ENCODE data around the gene CCDC183. TPM values are rescaled to one million over a fixed set of nuclear protein-coding genes. Genes with fewer than 3 reads are reported as not detected.

Gene CCDC183
- total RNA-seq, 2 donors from 2014 or later: 2.4 to 20.0 TPM

- no peak for DNase-seq
- H3K9ac ChIP-seq (ENCODE audit: low read depth in 2 of 2, low read length in 2 of 2): no peak overlapping the region
- no peaks in the 10 kb centered on the region for H3K27me3 ChIP-seq
- H3K27ac ChIP-seq: no peak overlapping the region
- H3K4me1 ChIP-seq: no peaks in the 10 kb centered on the region
- no peak for TF ChIP-seq CTCF (IDR thresholded peaks at IDR 0.05)
- H3K36me3 ChIP-seq: peaks cover 12% of the 10 kb centered on the region
- intact Hi-C loops (cut with DNase I): no loop called here
- H3K9me3 ChIP-seq: no peaks in the 10 kb centered on the region
- no peak overlapping the region for H3K4me3 ChIP-seq
Observed at GRCh38 chr9:136826188-136826541, 30.0 kb downstream of the CCDC183 start.

GRCh38 chr9:136826703-136827582 lies 30.8 kb downstream of the CCDC183 start:
- intact Hi-C loops (cut with DNase I): no loop called here
- H3K9ac ChIP-seq (ENCODE audit: low read depth in 2 of 2, low read length in 2 of 2): no peak overlapping the region
- H3K27ac ChIP-seq: no peak overlapping the region
- no peak for TF ChIP-seq CTCF (IDR thresholded peaks at IDR 0.05)
- no peaks in the 10 kb centered on the region for H3K9me3 ChIP-seq
- peaks cover 13% of the 10 kb centered on the region for H3K36me3 ChIP-seq
- no peak overlapping the region for H3K4me3 ChIP-seq
- no peak for DNase-seq
- H3K27me3 ChIP-seq: no peaks in the 10 kb centered on the region
- H3K4me1 ChIP-seq: no peaks in the 10 kb centered on the region

- H3K36me3 ChIP-seq: peaks cover 20% of the 10 kb centered on the region
- no peak for DNase-seq
- no peaks in the 10 kb centered on the region for H3K4me1 ChIP-seq
- no peak for TF ChIP-seq CTCF (IDR thresholded peaks at IDR 0.05)
- H3K27ac ChIP-seq: no peak overlapping the region
- H3K9me3 ChIP-seq: no peaks in the 10 kb centered on the region
- intact Hi-C loops (cut with DNase I): no loop called here
- no peaks in the 10 kb centered on the region for H3K27me3 ChIP-seq
- H3K4me3 ChIP-seq: no peak overlapping the region
- no peak overlapping the region for H3K9ac ChIP-seq (ENCODE audit: low read depth in 2 of 2, low read length in 2 of 2)
Observed at GRCh38 chr9:136827794-136828473, 31.8 kb downstream of the CCDC183 start.

GRCh38 chr9:136828474-136829140 lies 32.5 kb downstream of the CCDC183 start:
- no peak for DNase-seq
- Histone ChIP-seq H3K27me3 (no peaks in the 10 kb centered on the region), H3K36me3 (peaks cover 20% of the 10 kb centered on the region)

More at GRCh38 chr9:136828474-136829140, 32.5 kb downstream of the CCDC183 start:
- no peaks in the 10 kb centered on the region for H3K4me1 ChIP-seq
- H3K27ac ChIP-seq: no peak overlapping the region
- no peak for TF ChIP-seq CTCF (IDR thresholded peaks at IDR 0.05)
- no peak overlapping the region for H3K4me3 ChIP-seq
- intact Hi-C loops (cut with DNase I): no loop called here
- no peaks in the 10 kb centered on the region for H3K9me3 ChIP-seq
- H3K9ac ChIP-seq (ENCODE audit: low read depth in 2 of 2, low read length in 2 of 2): no peak overlapping the region

Data from colonic mucosa (tissue), 4 donors.